HG03342 (cell line): ENCODE data around the gene ZNF341.
"Not testable (repeated sequence)": the region's sequence is repeated elsewhere in the genome, so short reads cannot be mapped to it uniquely, and the experiment has no call there.

Experiments
- ATAC-seq: cut with Tn5 transposase; IDR thresholded peaks from one replicate; pipeline ENCODE4 v1.9.1; 2021; ENCODE audit warnings: mild to moderate bottlenecking, moderate library complexity; ENCODE audit not compliant: unreplicated experiment

The ZNF341 gene

DNA sequence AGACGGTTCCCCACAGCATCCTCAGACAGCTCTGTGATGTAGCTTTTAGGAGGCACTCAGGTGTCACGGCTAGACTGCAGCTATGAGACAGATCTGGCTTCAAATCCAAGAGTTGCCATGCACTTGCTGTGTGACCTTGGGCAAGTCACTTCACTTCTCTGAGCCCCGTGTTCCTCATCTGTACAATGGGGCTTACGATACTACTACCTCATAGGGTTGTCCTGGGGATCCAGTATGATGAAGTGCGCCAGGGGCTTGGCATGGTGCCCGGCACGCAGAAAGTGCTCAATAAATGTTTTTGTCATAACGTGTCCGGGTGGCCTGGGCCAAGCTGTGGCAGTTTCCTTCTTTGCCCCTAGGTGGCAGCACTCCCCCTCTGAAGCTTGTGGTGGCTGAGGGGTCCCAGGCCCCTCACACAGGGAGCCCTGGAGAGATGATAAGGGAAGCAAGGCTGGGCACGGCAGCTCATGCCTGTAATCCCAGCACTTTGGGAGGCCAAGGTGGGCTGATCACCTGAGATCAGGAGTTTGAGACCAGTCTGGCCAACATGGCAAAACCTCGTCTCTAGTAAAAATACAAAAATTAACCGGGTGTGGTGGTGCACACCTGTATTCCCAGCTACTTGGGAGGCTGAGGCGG lies 60.3 kb downstream of the ZNF341 start:
- ATAC-seq = no peak

GRCh38 chr20:33792598-33792989 lies 60.8 kb downstream of the ZNF341 start:
- ATAC-seq = not testable (repeated sequence)

DNA sequence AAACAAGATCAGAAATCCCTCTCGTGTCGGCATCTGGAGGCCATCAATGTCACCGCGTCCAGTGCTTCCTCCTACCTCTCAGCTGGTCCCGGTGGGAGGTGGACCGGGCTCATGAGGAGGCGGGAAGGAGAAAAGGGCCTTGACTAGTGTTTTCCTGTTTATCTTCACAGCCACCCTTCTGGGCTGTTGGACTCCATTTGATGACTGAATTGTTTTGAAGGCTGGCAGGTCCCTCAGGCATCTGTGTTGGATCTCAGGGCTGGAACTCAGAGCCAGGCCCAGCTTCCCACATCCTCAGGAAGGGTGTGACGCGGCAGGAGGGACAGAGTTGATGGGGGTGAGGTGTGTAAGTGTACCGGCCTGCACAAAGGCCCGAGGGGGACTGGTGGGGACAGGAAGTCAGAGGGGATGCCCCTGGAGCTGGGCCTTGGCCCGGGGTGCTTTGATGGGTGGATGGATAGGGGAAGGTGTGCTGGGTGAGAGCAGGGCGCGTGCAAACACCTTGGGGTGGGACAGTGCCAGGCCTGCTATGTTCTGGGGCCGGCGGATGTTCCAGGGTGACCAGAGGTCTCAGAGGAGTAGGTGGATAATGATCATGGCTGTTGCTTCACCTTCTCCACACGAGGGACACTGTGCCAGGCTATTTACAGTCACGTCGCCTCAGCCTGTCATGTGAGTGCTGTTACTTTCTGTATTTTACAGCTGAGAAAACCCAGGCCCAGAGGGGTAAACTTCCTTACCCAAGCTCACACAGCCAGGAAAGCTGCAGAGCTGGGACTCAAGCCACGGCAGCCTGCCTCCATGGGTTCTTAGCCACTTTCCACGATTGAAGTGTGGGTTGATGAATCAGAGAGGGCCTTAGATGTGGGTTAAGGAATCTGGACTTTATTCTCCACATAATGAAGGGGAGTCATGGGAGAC lies 61.5 kb downstream of the ZNF341 start:
- no peak for ATAC-seq

DNA sequence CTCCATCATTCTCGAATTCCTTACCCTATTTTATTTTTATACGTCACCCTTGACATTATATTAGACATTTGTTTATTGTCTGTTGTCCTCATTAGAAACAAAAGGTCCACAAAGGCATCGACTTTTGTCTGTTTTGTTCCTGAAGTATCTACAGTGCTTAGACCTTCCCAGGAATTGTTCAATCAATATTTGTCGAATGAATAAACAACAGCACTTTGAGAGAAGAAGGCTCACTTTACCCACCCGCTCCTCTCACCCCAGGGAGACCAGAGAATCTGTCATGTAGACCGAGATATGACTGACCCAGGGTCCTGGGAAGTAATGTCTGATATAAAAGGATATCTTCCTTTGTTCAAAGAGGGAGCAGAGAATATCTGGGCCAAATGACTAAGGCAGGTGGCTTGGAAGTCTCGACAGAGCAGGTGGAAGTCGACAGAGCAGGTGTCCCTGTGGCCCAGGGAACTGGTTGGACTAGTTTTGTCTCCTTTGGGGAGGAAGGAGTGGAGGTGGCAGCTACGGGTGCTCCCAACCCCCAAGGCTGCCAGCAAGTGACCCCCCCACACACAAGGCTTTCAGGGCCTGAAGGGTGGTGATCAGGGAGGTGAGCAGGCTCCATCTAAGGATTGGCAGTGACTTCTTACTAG lies 64.6 kb downstream of the ZNF341 start:
- no peak for ATAC-seq

DNA sequence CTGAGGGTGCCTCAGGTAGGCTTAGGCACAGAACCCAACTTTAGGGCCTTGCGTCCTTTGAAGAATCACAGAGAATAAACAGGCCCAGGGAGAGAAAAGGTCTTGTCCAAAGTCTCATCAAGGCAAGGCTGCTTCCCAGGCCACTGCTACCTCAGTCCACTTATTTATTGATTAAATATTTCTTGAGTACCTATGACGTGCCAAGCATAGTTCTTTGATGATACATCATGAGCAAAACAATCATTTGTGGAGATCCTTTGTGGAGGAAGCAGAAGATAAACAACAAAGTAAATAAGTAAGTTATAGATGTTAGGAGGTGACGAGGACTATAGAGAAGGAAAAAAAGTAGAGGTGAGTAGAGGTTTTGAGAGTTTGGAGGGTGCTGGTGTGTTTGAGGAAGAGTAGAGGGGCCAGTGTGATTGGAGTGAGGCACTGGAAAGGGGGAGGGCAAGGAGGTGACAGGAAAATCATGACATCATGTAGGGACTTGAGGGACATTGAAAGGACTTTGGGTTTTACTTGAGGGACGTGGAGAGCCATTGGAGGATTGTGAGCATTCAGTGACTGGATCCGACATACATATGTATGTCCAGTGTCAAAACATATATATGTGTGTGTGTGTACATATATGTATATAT lies 65.2 kb downstream of the ZNF341 start:
- no peak for ATAC-seq

- no peak for ATAC-seq
These were observed 66.6 kb downstream of the ZNF341 start for GRCh38 chr20:33798444-33798843.

DNA sequence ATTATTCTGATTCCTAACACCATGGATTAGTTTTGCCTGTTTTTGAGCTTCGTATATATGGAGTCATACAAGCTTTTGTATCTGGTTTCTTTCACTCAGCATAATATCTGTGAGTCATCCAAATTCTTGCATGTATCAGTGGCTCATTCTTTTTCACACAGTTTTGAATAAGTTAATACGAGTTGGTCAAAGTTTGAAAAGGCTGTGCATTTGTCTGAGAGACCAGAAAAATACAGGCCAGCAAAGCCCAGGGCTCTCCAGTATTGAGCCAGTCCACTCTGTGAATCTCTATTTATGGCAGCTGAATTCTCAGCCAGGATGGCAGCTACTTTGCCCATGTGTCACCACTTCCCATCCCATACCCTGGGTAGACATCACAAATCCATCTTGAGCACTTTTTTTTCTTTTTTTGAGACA lies 72.1 kb downstream of the ZNF341 start:
- no peak for ATAC-seq

GRCh38 chr20:33808388-33808787 lies 76.6 kb downstream of the ZNF341 start:
- ATAC-seq = no peak

- no peak for ATAC-seq
These were observed 78.5 kb downstream of the ZNF341 start for GRCh38 chr20:33810259-33810658.

GRCh38 chr20:33810885-33811775 lies 79.3 kb downstream of the ZNF341 start, which contains the start of gene CHMP4B:
CHMP4B (plus strand) TSS chr20:33811348; CDS start chr20:33811469, 121 bp downstream.
- peak; percentile 93 for ATAC-seq

DNA sequence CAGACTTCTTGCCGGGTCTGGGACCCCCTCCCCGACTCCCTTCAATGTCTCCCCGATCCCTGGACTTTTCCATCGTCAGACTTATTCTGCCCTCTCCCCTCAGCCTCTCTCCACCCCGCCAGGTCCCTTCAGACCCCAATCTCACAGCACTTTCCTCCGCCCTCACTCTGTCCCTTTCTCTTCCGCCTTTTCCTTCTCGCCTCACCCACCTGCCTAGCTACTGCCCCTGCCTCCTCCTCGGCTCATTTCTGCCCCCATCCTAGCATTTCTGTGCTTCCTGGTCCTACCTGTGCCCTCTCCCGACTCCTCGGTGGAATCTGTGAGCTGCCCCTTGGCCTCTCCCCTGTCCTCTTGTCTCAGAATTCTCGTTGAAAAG lies 80.0 kb downstream of the ZNF341 start:
- ATAC-seq = no peak

- no peak for ATAC-seq
These were observed 80.5 kb downstream of the ZNF341 start for GRCh38 chr20:33812152-33812849.

DNA sequence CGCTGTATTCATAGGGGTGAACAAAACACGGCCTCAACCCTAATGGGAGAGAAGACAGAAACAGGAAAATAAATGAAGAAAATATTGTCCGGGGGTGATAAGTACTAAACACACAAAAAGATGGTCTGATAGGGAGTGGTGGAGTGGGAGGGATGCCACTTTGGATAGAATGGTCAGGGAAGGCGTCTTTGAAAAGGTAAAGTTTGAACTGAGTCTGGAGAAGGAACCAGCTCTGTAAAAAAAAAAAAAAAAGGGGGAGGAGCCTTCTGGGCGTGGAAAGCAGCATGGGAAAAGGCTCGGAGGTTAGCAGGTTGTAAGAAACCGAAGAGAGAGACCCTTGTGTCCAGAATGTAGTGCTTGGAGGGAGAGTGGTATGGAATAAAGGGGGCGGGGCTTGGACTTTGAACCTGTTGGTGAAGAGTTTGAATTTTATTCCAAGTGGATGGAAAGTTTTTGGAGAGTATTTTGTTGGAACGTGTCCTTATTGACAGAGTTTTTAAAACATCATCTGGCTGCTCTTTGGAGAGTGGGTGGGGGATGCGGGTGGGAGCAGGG lies 81.2 kb downstream of the ZNF341 start:
- no peak for ATAC-seq

GRCh38 chr20:33814238-33814712 lies 82.5 kb downstream of the ZNF341 start:
- ATAC-seq = no peak

GRCh38 chr20:33815671-33816070 lies 83.9 kb downstream of the ZNF341 start:
- ATAC-seq = no peak

DNA sequence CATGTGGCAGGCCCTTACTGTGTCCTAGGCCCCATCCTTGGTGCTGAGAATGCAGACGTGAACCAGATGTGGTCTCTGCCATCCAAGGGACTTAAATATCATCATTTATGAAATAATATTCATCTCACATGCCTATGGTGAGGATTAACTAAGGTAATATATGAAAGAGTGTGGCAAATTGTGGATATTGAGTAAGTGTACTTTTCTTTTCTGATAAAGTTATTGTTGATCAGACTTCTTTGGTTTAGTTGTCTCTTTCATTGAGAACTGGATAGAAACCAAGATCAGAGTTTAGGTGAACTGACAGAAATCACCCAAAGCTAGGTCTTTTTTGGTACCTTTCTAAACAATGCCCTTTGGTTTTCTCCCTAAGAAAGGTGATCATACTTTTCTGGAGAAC lies 84.4 kb downstream of the ZNF341 start:
- ATAC-seq = no peak

- no peak for ATAC-seq
These were observed 85.6 kb downstream of the ZNF341 start for GRCh38 chr20:33817411-33817810.

DNA sequence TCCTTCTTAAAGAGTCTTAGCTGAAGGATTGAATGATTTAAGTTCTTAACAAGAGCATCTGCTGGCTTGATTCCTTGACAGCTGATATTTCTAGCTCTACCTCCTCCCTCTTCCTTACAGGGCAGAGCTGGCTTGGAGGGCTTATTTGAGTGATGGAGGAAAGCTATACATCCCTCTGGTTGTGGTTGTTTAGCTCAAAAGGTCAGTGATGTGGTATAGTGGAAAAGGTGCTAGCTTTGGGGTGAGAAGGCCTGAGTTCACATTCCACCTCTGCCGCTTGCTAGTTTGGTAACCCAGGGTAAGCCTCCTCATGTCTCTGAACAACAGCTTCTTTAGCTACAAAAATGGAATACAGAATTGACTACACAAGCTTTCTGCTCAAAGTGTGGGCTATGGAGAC lies 87.7 kb downstream of the ZNF341 start:
- ATAC-seq = no peak

- no peak for ATAC-seq
These were observed 88.6 kb downstream of the ZNF341 start for GRCh38 chr20:33820362-33820761.
